ENCODE results near the gene AHNAK2. TPM values are rescaled to one million over a fixed set of nuclear protein-coding genes. Genes with fewer than 3 reads are reported as not detected.

Gene AHNAK2
- total RNA-seq, 1 experiment from 2014 or later, result 12.3 TPM

- DNase-seq (ENCODE audit: low read depth, low spot score), result no peak
- in situ Hi-C loops (cut with HindIII; ENCODE audit: low pct_unique_long_range_greater_than_20kb, low sequenced_read_pairs), result no loop called here
Measured at GRCh38 chr14:105014032-105014431, 35.9 kb upstream of the AHNAK2 start.

- in situ Hi-C loops (cut with HindIII; ENCODE audit: low pct_unique_long_range_greater_than_20kb, low sequenced_read_pairs), result no loop called here
- no peak for DNase-seq (ENCODE audit: low read depth, low spot score)
Measured at GRCh38 chr14:105013150-105013785, 35.1 kb upstream of the AHNAK2 start.

- in situ Hi-C loops (cut with HindIII; ENCODE audit: low pct_unique_long_range_greater_than_20kb, low sequenced_read_pairs), result no loop called here
- DNase-seq (ENCODE audit: low read depth, low spot score), result peak; percentile 79
Measured at GRCh38 chr14:105012171-105012985, 34.2 kb upstream of the AHNAK2 start.

GRCh38 chr14:105011312-105011990 lies 33.3 kb upstream of the AHNAK2 start:
- in situ Hi-C loops (cut with HindIII; ENCODE audit: low pct_unique_long_range_greater_than_20kb, low sequenced_read_pairs), result no loop called here
- no peak for DNase-seq (ENCODE audit: low read depth, low spot score)

- in situ Hi-C loops (cut with HindIII; ENCODE audit: low pct_unique_long_range_greater_than_20kb, low sequenced_read_pairs), result no loop called here
- peak; percentile 84 for DNase-seq (ENCODE audit: low read depth, low spot score)
Measured at GRCh38 chr14:105010891-105011291, 32.7 kb upstream of the AHNAK2 start.

GRCh38 chr14:105010106-105010505 lies 31.9 kb upstream of the AHNAK2 start:
- DNase-seq (ENCODE audit: low read depth, low spot score), result no peak
- in situ Hi-C loops (cut with HindIII; ENCODE audit: low pct_unique_long_range_greater_than_20kb, low sequenced_read_pairs), result no loop called here

- no peak for DNase-seq (ENCODE audit: low read depth, low spot score)
- in situ Hi-C loops (cut with HindIII; ENCODE audit: low pct_unique_long_range_greater_than_20kb, low sequenced_read_pairs), result no loop called here
Measured at GRCh38 chr14:105007593-105008264, 29.6 kb upstream of the AHNAK2 start.

- in situ Hi-C loops (cut with HindIII; ENCODE audit: low pct_unique_long_range_greater_than_20kb, low sequenced_read_pairs), result no loop called here
- no peak for DNase-seq (ENCODE audit: low read depth, low spot score)
Measured at GRCh38 chr14:105006831-105007592, 28.8 kb upstream of the AHNAK2 start.

- in situ Hi-C loops (cut with HindIII; ENCODE audit: low pct_unique_long_range_greater_than_20kb, low sequenced_read_pairs), result no loop called here
- DNase-seq (ENCODE audit: low read depth, low spot score), result no peak
Measured at GRCh38 chr14:105005929-105006830, 28.0 kb upstream of the AHNAK2 start.

GRCh38 chr14:105005329-105005928 lies 27.3 kb upstream of the AHNAK2 start:
- in situ Hi-C loops (cut with HindIII; ENCODE audit: low pct_unique_long_range_greater_than_20kb, low sequenced_read_pairs), result no loop called here
- no peak for DNase-seq (ENCODE audit: low read depth, low spot score)

- in situ Hi-C loops (cut with HindIII; ENCODE audit: low pct_unique_long_range_greater_than_20kb, low sequenced_read_pairs), result no loop called here
- no peak for DNase-seq (ENCODE audit: low read depth, low spot score)
Measured at GRCh38 chr14:104999361-104999760, 21.2 kb upstream of the AHNAK2 start.

- no peak for DNase-seq (ENCODE audit: low read depth, low spot score)
- in situ Hi-C loops (cut with HindIII; ENCODE audit: low pct_unique_long_range_greater_than_20kb, low sequenced_read_pairs), result no loop called here
Measured at GRCh38 chr14:104998801-104999200, 20.6 kb upstream of the AHNAK2 start.

- in situ Hi-C loops (cut with HindIII; ENCODE audit: low pct_unique_long_range_greater_than_20kb, low sequenced_read_pairs), result no loop called here
- no peak for DNase-seq (ENCODE audit: low read depth, low spot score)
Measured at GRCh38 chr14:104996483-104996882, 18.3 kb upstream of the AHNAK2 start.

GRCh38 chr14:104996032-104996431 lies 17.9 kb upstream of the AHNAK2 start:
- in situ Hi-C loops (cut with HindIII; ENCODE audit: low pct_unique_long_range_greater_than_20kb, low sequenced_read_pairs), result no loop called here
- DNase-seq (ENCODE audit: low read depth, low spot score), result no peak

GRCh38 chr14:104994978-104995377 lies 16.8 kb upstream of the AHNAK2 start:
- in situ Hi-C loops (cut with HindIII; ENCODE audit: low pct_unique_long_range_greater_than_20kb, low sequenced_read_pairs), result no loop called here

More at GRCh38 chr14:104994978-104995377, 16.8 kb upstream of the AHNAK2 start:
- DNase-seq (ENCODE audit: low read depth, low spot score), result no peak
